Femur (tissue), 1 donor: Measurements from ENCODE around the gene TMEM203.

Source experiments
- DNase-seq: peaks from one replicate; pipeline ENCODE4 v3.0.0-alpha.2; 2017

TMEM203 gene

DNA sequence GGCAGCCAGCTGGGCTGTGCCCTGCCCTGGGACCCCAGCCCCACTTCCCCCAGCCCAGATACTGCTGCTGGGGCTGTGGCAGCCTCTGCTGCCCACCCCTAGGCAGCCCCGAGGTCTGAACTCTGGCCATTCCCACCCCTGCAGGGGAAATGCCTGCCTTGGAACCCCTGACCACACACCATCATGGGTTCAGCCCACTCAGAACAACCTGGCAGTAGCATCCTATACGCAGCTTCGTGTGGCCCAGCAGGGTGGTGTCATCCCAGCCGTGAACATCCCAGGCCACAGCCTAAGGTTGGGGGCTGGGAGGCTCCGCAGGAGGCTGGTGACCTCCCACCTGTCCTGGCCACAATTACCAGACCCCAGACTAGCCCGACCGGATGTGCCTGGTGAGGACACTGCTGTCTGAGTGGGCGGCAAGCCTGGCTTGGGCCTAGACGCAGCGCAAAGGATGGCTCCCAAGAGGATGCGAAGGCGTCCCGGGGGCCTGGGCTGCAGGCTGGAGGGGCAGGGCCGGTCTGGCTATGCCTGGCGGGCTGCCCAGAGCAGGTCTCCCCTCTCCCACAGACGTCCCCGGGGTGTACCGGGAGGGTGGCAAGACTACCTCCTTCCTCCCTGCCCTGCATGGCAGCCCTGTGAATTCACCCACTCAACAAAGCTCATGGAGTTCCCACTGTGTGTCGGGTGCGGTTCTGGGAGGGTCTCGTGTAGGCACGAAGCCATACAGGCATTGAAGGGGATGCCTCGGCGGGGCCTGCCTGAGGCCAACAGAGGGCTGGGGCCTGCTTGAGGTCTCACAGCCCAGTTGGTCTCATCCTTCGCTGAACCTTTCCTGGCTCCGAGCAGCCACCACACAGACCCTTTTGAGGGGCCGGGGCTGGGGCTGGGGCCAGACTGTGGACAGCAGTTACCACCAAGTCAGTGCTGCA is 23.8 kb upstream of the TMEM203 start:
- no peak for DNase-seq

GRCh38 chr9:137228506-137228967 is 23.1 kb upstream of the TMEM203 start:
- no peak for DNase-seq

DNA sequence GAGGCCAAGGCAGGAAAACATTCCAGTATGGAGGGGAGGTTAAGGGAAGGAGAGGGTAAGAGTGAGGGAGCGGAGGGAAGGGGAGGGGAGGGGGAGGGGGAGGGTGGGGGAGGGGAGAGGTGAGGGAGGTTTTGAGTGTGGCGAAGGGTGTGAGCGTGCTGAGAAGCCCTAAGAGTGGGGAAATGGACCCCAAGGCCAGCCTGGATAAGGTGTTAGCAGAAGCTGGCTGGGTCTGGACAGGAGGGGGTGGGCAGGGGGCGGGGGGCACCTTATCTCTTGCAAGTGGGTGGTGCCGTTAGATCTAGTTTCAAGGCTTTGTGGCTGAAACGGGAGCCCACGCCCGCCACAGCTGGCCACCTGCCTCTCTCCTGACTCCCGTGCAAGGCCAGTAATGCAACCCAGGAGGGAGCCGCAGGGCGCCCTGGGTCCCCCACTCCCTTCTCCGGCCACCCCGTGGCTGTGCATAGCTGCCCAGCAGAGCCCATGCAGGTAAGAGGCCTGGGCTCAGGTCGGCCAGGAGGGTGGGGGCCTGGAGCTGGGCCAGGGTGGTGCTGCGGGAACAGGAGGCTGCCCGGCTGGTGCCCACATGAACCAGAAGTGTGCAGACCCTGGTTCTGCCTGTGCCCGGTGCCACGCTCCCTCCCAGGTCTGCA is 22.5 kb upstream of the TMEM203 start:
- no peak for DNase-seq

- DNase-seq = peak; percentile 79
Measured at GRCh38 chr9:137227054-137227852, 21.8 kb upstream of the TMEM203 start, which contains the start of gene RNF224. Gene RNF224 (plus strand): TSS chr9:137227502. CDS start chr9:137228336, 834 bp downstream.

- no peak for DNase-seq
Measured at GRCh38 chr9:137226338-137227053, 21.0 kb upstream of the TMEM203 start.

DNA sequence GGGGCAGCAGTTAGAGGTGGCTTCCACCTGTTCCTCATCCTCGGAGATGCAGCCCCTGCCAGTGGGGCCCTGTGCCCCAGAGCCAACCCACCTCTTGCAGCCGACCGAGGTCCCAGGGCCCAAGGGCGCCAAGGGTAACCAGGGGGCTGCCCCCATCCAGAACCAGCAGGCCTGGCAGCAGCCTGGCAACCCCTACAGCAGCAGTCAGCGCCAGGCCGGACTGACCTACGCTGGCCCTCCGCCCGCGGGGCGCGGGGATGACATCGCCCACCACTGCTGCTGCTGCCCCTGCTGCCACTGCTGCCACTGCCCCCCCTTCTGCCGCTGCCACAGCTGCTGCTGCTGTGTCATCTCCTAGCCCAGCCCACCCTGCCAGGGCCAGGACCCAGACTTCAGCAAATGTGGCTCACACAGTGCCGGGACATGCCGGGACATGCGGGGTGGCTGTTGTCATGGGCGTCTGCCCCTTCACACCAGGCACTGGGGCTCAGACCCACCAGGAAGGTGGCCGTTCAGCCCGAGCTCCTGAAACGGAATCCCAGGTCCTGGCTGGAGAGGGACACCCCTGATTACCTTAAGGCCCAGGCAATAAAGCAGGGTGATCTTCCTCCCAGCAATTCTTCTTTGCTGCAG is 20.4 kb upstream of the TMEM203 start:
- no peak for DNase-seq

DNA sequence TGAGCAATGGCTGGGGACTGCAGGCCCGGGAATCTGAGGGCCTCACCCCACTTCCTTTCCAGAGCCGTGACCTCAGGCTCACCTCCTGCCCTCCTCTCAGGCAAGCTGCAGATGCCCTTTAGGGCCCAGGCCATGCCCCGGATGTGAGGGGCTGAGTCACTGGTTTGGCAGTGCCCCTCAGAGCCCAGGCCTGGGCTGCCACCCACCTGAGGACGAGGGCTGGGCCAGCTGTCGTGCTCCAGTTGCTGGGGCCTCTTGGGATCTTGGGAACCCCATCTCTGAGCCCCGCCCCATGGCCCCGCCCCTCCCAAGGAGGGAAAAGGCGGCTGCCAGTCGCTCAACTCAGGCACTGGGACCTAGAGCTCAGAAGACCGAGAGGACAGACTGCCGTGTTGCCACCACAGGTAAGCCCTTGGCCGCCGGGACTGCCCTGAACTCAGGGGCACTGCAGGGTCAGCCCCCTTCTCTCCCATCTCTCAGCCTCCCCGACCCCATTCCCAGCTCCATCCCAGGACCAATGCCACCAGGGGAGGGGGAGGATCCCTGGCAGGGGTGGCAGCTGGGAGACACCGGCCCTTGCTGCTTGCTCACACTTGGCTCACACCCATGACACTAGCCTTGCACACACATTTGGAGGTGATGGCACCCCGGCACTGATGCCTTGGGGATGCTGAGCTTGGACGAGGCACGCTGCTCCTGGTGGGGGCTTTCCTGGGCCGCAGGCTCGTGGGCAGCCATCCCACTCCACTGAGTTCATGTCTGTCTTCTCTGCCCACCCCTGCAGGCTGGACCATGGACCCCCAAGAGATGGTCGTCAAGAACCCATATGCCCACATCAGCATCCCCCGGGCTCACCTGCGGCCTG is 19.6 kb upstream of the TMEM203 start, which contains the start of gene CYSRT1:
CYSRT1 (plus strand) TSS at position 345 of the 865 bp plus-strand sequence; CDS start at position 793, 448 bp downstream.
- DNase-seq = no peak

- DNase-seq = peak; percentile 98
Measured at GRCh38 chr9:137223078-137223970, 17.9 kb upstream of the TMEM203 start.

DNA sequence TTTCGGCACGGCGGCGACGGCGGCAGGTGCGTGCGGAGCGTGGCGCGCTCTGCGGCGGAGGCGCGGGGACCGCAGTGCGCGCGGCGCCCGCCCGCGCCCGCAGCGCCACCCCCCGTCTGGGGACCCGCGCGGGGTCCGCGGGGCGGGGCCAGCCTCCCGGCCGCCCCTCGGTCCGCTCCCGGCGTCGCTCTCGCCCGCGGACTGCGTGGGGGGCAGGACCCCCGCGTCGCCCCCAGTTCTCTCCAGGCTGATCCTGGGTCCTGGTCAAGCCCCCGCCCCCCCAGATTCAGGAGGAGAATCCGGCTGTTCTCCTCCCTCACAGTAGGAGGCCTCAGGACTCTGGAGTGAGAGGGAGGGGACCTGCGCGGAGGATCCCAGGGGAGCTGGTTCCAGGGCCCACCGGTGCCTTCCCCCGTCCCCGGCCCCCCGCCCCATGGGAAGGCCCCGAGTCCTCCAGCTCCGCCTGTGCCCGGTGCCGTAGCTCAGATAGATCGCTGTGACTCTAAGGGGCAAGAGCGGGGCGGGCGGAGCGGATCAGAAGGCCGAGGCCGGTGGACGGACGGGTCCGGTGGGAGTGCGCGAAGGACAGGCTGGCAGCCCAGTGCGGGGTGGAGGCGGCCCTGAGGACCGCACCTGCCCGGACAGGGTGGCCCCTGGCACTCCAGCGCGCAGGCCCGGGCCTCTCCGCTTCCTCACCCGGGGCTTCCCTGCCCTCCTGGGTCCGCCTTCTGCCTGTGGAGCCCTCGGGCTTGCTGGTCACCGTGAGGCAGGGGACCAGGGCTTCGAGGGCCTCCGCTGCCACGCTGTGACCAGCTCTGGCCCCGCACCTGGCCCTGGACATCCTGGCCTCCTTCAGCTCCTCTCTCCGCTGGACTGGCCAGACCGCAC is 17.0 kb upstream of the TMEM203 start, which contains the start of gene RNF208:
RNF208 (minus strand) TSS at position 51 of the 888 bp plus-strand sequence. CDS start 1,028 bp downstream, outside the sequence.
- DNase-seq = no peak

GRCh38 chr9:137221506-137222111 is 16.2 kb upstream of the TMEM203 start:
- DNase-seq = no peak

DNA sequence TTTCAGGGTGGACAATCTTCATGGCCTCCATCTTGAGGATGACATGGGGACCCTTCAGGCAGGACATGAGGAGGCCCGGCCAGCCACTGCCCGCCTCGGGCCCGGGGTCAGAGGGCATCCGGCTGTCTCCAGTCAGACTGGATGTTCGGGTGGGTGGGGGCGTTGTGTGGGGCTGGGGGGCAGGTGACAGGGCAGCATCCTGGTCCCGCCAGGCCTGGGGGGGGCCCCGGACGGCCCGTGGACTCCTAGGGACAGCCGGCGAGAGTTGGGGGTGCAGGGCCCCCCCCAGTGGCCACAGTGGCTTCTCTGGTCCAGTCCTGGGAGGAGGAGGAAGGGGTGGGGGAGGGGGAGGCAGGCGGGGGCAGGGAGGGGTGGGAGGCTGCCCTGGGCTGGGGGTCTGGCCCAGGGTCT is 15.7 kb upstream of the TMEM203 start:
- DNase-seq = no peak

DNA sequence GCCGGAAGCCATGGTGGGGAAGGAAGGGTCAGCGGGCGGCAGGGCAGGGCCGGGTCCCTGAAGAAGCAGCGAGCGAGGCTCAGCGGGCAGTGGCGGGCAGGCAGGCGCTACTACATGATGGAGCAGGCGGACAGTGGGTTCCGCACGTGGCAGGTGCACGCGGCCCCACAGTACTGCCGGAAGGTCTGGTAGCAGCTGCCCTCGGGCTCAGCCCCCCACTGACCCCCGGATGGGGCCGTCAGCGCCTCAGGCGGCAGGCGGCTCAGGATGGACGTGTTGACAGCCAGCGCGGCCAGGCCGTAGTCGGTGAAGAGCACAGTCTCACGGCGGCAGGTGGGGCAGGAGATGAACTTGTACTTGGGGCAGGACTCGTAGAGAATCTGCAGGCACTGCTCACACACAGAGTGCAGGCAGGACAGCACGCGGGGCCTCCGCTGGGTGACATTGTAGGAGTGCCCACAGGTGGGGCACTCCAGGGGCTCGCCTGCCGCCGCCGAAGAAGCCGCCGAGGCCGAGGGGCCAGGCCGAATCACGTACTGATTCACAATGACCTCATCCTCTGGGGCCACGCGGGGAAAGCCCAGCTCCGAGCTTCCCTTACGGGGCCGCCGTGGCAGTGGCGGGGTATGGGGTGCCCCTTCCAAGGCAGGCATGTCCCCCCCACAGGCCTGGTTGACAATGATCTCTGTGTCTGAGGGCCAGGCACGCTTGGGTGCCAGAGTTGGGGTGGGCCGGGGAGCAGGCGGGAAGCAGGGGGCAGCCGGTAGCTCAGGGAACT is 15.1 kb upstream of the TMEM203 start:
- no peak for DNase-seq

DNA sequence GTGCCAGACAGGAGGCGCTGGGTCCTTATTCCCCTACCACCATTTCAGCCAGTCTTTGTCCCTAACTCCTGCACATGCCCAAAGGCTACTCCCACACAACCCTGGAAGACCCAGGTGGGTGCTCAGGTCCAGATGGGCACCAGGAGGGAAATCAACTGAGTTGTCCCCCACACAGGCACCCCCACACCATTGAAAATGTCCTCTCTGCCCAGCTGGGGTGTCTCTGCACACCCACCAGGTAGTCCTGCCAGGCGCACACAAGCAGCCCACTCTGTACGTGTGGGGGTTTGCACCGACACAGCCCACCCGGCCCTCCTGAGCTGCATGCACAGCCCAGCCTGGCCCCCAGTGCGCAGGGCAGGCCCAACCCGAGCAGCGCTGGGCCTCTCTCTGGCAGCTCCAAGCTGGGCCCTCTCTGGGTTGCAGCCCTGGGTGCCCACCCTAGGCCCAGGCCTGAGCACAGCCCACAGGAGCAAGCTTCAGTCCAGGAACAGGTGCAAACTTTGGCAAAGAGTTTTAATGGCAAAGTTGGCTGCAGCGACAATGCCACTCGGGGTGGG is 14.4 kb upstream of the TMEM203 start:
- no peak for DNase-seq

DNA sequence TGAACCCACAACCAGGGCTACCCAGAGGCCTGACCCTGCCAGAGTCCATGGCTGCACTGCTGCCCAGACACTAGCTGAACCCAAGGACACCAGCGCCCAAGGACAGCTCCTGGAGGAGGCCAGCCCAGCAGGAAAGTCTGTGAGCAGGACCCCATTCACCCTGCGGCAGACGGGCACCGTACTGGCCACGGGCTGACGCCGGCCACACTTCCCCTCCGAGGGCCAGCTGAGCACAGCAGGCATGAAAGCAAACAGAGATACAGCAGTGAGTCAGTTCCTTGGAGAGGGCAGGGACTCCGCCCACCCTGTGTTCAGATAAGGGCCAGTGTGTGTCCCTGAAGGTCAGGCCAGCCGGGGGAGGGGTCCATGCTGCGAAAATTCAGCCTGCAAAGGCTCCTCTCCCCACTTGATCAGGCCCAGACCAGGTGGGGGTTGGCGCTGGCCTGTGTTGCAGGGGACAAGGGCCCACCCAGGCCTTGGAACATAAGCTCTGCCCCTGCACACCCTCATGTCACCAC is 13.4 kb upstream of the TMEM203 start:
- DNase-seq = no peak

DNA sequence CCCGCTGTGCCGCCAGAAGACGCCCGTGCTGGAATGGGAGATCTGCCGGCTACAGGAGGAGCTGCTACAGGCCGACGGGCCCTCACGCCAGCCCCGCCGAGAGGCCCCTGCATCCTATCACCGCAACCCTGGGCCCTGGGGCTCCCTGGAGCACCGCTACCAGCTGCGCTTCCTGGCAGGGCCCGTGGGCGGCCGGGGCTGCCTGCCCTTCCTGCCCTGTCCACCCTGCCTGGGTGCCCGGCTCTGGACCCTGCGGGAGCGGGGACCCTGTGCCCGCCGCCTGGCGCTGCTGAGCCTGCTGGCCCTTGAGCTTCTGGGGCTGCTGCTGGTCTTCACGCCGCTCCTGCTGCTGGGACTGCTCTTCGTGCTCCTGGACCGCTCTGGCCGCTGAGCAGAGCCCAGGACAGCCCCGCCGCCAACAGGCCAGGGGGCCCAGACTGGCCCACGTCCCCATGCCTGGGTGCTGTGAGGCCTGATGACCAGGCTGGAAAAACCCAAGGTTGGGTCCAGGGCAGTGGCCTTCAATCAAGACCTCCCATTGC is 12.8 kb upstream of the TMEM203 start:
- no peak for DNase-seq
